ENCODE data around the gene OBSCN. TPM values are rescaled to one million over a fixed set of nuclear protein-coding genes. Genes with fewer than 3 reads are reported as not detected.

OBSCN gene
- total and polyA plus RNA-seq, 2 of the 4 experiments (the other 2 are of a cell fraction) = 4.1 to 9.5 TPM

GRCh38 chr1:228373681-228374571 lies 166.1 kb downstream of the OBSCN start:
- TF ChIP-seq ELK1 (IDR thresholded peaks at IDR 0.05; ENCODE audit: borderline replicate concordance, low read depth, low read length) (no peak), FOS (IDR thresholded peaks at IDR 0.05; ENCODE audit: low read depth, low read length) (no peak), SMC3 (IDR thresholded peaks at IDR 0.05; ENCODE audit: low read depth, low read length) (no peak), BHLHE40 (IDR thresholded peaks at IDR 0.05; ENCODE audit: low read depth, low read length) (no peak), NFE2L2 (IDR thresholded peaks at IDR 0.05; ENCODE audit: low read depth, low read length) (no peak), MAFK (IDR thresholded peaks at IDR 0.05; ENCODE audit: low read depth, low read length) (no peak), RFX5 (IDR thresholded peaks at IDR 0.05; ENCODE audit: low read depth, low read length) (no peak), RAD21 (IDR thresholded peaks at IDR 0.05; ENCODE audit: low read length) (no peak)
- ChIA-PET CTCF (no interaction called here), POLR2A (ENCODE audit: unreplicated experiment) (no interaction called here)

More at GRCh38 chr1:228373681-228374571, 166.1 kb downstream of the OBSCN start:
- Histone ChIP-seq H3K4me2 (ENCODE audit: low read depth, low read length) (no peak overlapping the region), H4K91ac (ENCODE audit: insufficient read depth, low read depth, low read length) (no peak overlapping the region), H3K4me3 (ENCODE audit: insufficient read depth, low read depth, low read length) (no peak overlapping the region), H3K9ac (ENCODE audit: low read depth, low read length) (no peak overlapping the region), H4K8ac (ENCODE audit: low read depth in 2 of 2, low read length in 2 of 2) (no peak overlapping the region), H2BK15ac (ENCODE audit: low read depth, low read length) (no peak overlapping the region), H2BK20ac (ENCODE audit: low read depth, low read length) (no peak overlapping the region), H4K5ac (ENCODE audit: low read depth, low read length) (no peak overlapping the region; the same call in 1 of the 2 replicates), H2AFZ (replicated peaks; ENCODE audit: low read length, poor library complexity) (peak overlapping the region; percentile 23), H3K56ac (ENCODE audit: extremely low read depth, insufficient read depth, low read length) (no peak overlapping the region), H3K4ac (ENCODE audit: low read depth, low read length) (no peak overlapping the region), H2AK5ac (ENCODE audit: low read depth, low read length) (peak overlapping the region; percentile 66; the same call in 1 of the 2 replicates), H4K20me1 (ENCODE audit: insufficient read depth, low read length) (no peaks in the 10 kb centered on the region), H3K27me3 (ENCODE audit: control insufficient read depth, insufficient read depth, low read length) (no peaks in the 10 kb centered on the region), H3K4me1 (ENCODE audit: control insufficient read depth, insufficient read depth, low read length) (peaks cover 13% of the 10 kb centered on the region; the same call in 1 of the 2 replicates), H3K9me3 (ENCODE audit: control insufficient read depth, insufficient read depth, low read length) (no peaks in the 10 kb centered on the region; the same call in 1 of the 2 replicates), H3K14ac (replicated peaks; ENCODE audit: low read depth, low read length) (no peak overlapping the region; the same call in 1 of the 2 replicates), H3K23ac (ENCODE audit: low read depth, low read length) (no peak overlapping the region), H3K79me1 (ENCODE audit: low read depth in 1 of 2, low read length in 2 of 2) (no peaks in the 10 kb centered on the region), H2AK9ac (replicated peaks; ENCODE audit: low read depth, low read length, poor library complexity) (peak overlapping the region; percentile 70), H3K18ac (ENCODE audit: low read depth, low read length) (no peak overlapping the region), H2BK5ac (ENCODE audit: low read depth, low read length, poor library complexity, severe bottlenecking) (no peak overlapping the region), H2BK120ac (ENCODE audit: low read depth, low read length) (peak overlapping the region; percentile 35; the same call in 1 of the 2 replicates), H3K9me1 (ENCODE audit: insufficient read depth, low read length) (0 out of 2 replicates have a peak, but pooled peaks cover 4% of the 10 kb centered on the region), H3K36me3 (ENCODE audit: control insufficient read depth, insufficient read depth, low read length) (peaks cover 3% of the 10 kb centered on the region; the same call in 1 of the 2 replicates), H3K27ac (ENCODE audit: insufficient read depth, low read length) (peak overlapping the region; percentile 45; the same call in 1 of the 2 replicates)
- no CpG with 5 or more reads among the region's 14 CpGs for WGBS, 2 experiments (ENCODE audit: extremely low coverage in 2 of 2, insufficient read length in 1 of 2)
- dilution Hi-C loops (cut with HindIII; ENCODE audit: low sequenced_read_pairs, unreplicated experiment) (no loop called here), intact Hi-C loops (cut with micrococcal nuclease) (no loop called here), in situ Hi-C loops (cut with MboI; ENCODE audit: low sequenced_read_pairs) (no loop called here)
- BruUV-seq (replicated peaks) = no TSS peak
- DNase-seq (no peak), ATAC-seq (ENCODE audit: low read depth) (no peak)
